HepG2 (cell line): ENCODE results near the gene SLC9A8. TPM values are rescaled to one million over a fixed set of nuclear protein-coding genes. Genes with fewer than 3 reads are reported as not detected.

ENCODE experiments used
- ATAC-seq: fragments of 200-7000 bp; cut with Tn5 transposase; 3 replicates; pipeline ENCODE4 v1.9.1; 2020; ENCODE audit warnings: mild to moderate bottlenecking, moderate library complexity
- BruUV-seq: library from RNA; stranded (reverse); fragments of 400-500 nt; replicated peaks from 2 replicates; lab custom pipeline; 2021; lab: Mats Ljungman, UMichigan
- CTCF ChIA-PET: fragments of 300-600 bp; formaldehyde crosslinking; extraction: SDS; loops from one replicate; lab custom pipeline; 2021; ENCODE audit warnings: low total read pairs, inconsistent platforms, low intra/inter-chr PET ratio; lab: Yijun Ruan, JAX
- POLR2A ChIA-PET: fragments of 350-600 bp; sonication (Branson Sonifier 250); formaldehyde crosslinking; loops from one replicate; lab custom pipeline; 2020; ENCODE audit warnings: antibody characterized with exemption, inconsistent platforms; lab: Yijun Ruan, JAX
- DNase-seq: peaks from one replicate; pipeline ENCODE4 v3.0.0-alpha.2; 2015; ENCODE audit warnings: low spot score
- FAIRE-seq: peaks from 3 replicates; lab custom pipeline; 2011; peaks lifted over from hg19 to GRCh38; lab: Jason Lieb, UNC
- H2AFZ ChIP-seq: one replicate; pipeline ENCODE4 v1.6.1; 2011; ENCODE audit warnings: low read length, inconsistent platforms
- H3K27ac ChIP-seq: fragments of 300-600 bp; 3 replicates; pipeline ENCODE4 v1.8.0; 2011; ENCODE audit warnings: mixed run types, mild to moderate bottlenecking, mixed read lengths, low read length, inconsistent platforms; ENCODE audit not compliant: insufficient read depth; ENCODE audit errors: extremely low read length
- H3K27me3 ChIP-seq, 2 experiments: fragments of 200-600 bp in 1 of 2; 2 replicates in 1 of 2; 3 replicates in 1 of 2; pipeline versions ENCODE4 v1.6.0 to v1.8.0; 2011; ENCODE audit warnings: low read length in 2 of 2, mild to moderate bottlenecking in 2 of 2, moderate library complexity in 2 of 2, inconsistent platforms in 1 of 2; ENCODE audit not compliant: insufficient read depth in 2 of 2, control insufficient read depth in 1 of 2
- H3K36me3 ChIP-seq, 2 experiments: fragments of 200-600 bp in 1 of 2; replicated peaks in 1 of 2; 2 replicates in 1 of 2; 3 replicates in 1 of 2; pipeline versions ENCODE4 v1.5.1 to v1.8.0; 2011; ENCODE audit warnings: low read length in 2 of 2, inconsistent platforms in 1 of 2; ENCODE audit not compliant: insufficient read depth in 2 of 2, control insufficient read depth in 1 of 2
- H3K4me1 ChIP-seq: 2 replicates; pipeline ENCODE4 v1.5.1; 2012; ENCODE audit warnings: low read length, inconsistent platforms; ENCODE audit not compliant: insufficient read depth
- H3K4me2 ChIP-seq: 2 replicates; pipeline ENCODE4 v1.6.0; 2011; ENCODE audit warnings: low read depth, low read length, inconsistent platforms
- H3K4me3 ChIP-seq, 3 experiments: fragments of 200-600 bp in 1 of 3; sonication (generic), shearing (Covaris generic) in 1 of 3; replicated peaks in 1 of 3; 2 replicates each; pipeline ENCODE4 v1.5.1; 2011 to 2016; ENCODE audit warnings: low read length in 3 of 3, inconsistent platforms in 2 of 3, low read depth in 2 of 3, mild to moderate bottlenecking in 2 of 3, control low read depth in 1 of 3, mixed read lengths in 1 of 3; ENCODE audit not compliant: insufficient read depth in 1 of 3
- H3K79me2 ChIP-seq: one replicate; pipeline ENCODE4 v1.6.1; 2011; ENCODE audit warnings: low read length, inconsistent platforms; ENCODE audit not compliant: insufficient read depth
- H3K9ac ChIP-seq: 2 replicates; pipeline ENCODE4 v1.6.0; 2011; ENCODE audit warnings: mild to moderate bottlenecking, low read depth, low read length, inconsistent platforms; ENCODE audit not compliant: insufficient read depth
- H3K9me3 ChIP-seq: 2 replicates; pipeline ENCODE4 v1.5.1; 2012; ENCODE audit warnings: mild to moderate bottlenecking, low read length
- H4K20me1 ChIP-seq: 2 replicates; pipeline ENCODE4 v1.6.0; 2011; ENCODE audit warnings: inconsistent platforms, mild to moderate bottlenecking, low read length, moderate library complexity; ENCODE audit not compliant: insufficient read depth
- AGO2 ChIP-seq: fragments of 200-400 bp; formaldehyde crosslinking; optimal IDR thresholded peaks from 2 replicates; pipeline ENCODE3; 2017; ENCODE audit warnings: mild to moderate bottlenecking, low read depth, low read length, moderate library complexity
- FOXK2 ChIP-seq: fragments of 450-650 bp; IDR thresholded peaks from 2 replicates; pipeline ENCODE4 v1.6.1; 2016
- ZNF747 ChIP-seq: sonication (generic); formaldehyde crosslinking; IDR thresholded peaks from 2 replicates; pipeline ENCODE4 v1.8.1; 2023; ENCODE audit warnings: missing genetic modification reagents, mild to moderate bottlenecking, borderline replicate concordance
- WGBS: methylation state at CpG from one replicate; pipeline ENCODE4 v1.1.6; 2017; ENCODE audit warnings: low lambda C conversion rate; 5-methylcytosine and 5-hydroxymethylcytosine counted together
- in situ Hi-C: cut with HindIII; loops from 2 replicates; pipeline ENCODE4 v1.10.0; 2017; ENCODE audit warnings: low pct_unique_long_range_greater_than_20kb; ENCODE audit not compliant: extremely low pct_ligation_motif_present
- intact Hi-C: fragments of 100-400 bp; cut with micrococcal nuclease; formaldehyde crosslinking; loops from one replicate; pipeline ENCODE4 v1.10.0; 2022; ENCODE audit not compliant: unreplicated experiment
- polyA plus RNA-seq, 8 experiments: library from polyadenylated mRNA; depleted of rRNA in 3 of 8; stranded (reverse) in 7 of 8; unstranded in 1 of 8; fragments of >200 nt; fragmentation: Illumina TruSeq in 4 of 8; extraction: Trizol in 4 of 8; gene quantifications; 2 replicates each; pipeline versions ENCODE4 v1.2.1 to v1.2.3, GENCODE V29; 2011 to 2016; ENCODE audit warnings: low read depth in 4 of 8, missing spikeins in 1 of 8, mixed read lengths in 1 of 8; ENCODE audit not compliant: insufficient read depth in 1 of 8
- total RNA-seq, 5 experiments: library from RNA; depleted of rRNA; stranded (reverse); fragments of >200 nt; fragmentation: Illumina TruSeq; extraction: Trizol; gene quantifications; 2 replicates each; pipeline ENCODE4 v1.2.3, GENCODE V29; 2016; ENCODE audit warnings: low read depth in 1 of 5
- TF ChIP-seq, protein P1 (sequence below): sonication (generic); formaldehyde crosslinking; IDR thresholded peaks from 2 replicates; pipeline ENCODE4 v1.5.0; 2020; ENCODE audit warnings: missing genetic modification reagents
- TF ChIP-seq, protein P2 (sequence below): sonication (generic); formaldehyde crosslinking; IDR thresholded peaks from 2 replicates; pipeline ENCODE4 v1.5.0; 2020; ENCODE audit warnings: mild to moderate bottlenecking, missing genetic modification reagents, moderate library complexity

Gene SLC9A8
- total and polyA plus RNA-seq, 2 of the 13 experiments (the other 11 are each of a cell fraction or from before 2014, with no cell fraction given) = 4.1 to 7.4 TPM

DNA sequence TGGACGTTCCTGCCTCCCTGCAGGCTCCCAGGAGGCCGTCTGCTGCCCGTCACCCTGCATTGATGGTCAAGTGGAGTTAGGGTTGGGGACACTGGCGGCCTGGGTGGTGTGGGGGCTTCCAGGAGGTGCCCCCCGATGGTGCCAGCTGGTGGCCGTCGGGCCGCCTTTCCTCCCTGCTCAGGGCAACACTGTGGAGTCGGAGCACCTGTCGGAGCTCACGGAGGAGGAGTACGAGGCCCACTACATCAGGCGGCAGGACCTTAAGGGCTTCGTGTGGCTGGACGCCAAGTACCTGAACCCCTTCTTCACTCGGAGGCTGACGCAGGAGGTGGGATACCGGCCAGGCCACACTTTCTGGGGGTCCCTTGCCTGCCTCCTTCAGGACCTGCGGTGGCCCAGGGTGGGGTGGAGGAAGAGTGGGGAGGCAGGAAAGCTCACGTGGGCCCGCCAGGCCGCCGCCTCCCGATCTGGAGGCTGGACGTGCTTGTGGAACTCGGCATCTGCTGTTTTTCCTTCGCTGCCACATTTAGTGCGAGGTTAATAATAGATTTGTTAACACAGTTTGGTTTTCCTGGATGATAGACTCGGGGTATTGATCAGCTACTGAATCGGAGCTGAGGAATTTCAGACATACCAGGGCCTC, 74.1 kb downstream of the SLC9A8 start:
- Histone ChIP-seq H3K4me3 (no peak overlapping the region), H3K27me3 (no peaks in the 10 kb centered on the region), H3K4me2 (no peak overlapping the region), H3K9me3 (no peaks in the 10 kb centered on the region), H4K20me1 (no peaks in the 10 kb centered on the region), H3K9ac (no peak overlapping the region), H3K79me2 (no peaks in the 10 kb centered on the region), H3K4me1 (peaks cover 14% of the 10 kb centered on the region), H3K36me3 (peaks cover 13 to 28% of the 10 kb centered on the region in 2 experiments), H2AFZ (no peak overlapping the region), H3K27ac (no peak overlapping the region)
- no peak for FAIRE-seq
- TF ChIP-seq AGO2 = peak; percentile 57
- no peak for TF ChIP-seq ZNF747 (CRISPR knock-in tag)
- TF ChIP-seq, protein P1, sequence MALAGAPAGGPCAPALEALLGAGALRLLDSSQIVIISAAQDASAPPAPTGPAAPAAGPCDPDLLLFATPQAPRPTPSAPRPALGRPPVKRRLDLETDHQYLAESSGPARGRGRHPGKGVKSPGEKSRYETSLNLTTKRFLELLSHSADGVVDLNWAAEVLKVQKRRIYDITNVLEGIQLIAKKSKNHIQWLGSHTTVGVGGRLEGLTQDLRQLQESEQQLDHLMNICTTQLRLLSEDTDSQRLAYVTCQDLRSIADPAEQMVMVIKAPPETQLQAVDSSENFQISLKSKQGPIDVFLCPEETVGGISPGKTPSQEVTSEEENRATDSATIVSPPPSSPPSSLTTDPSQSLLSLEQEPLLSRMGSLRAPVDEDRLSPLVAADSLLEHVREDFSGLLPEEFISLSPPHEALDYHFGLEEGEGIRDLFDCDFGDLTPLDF (CRISPR knock-in tag) = no peak
- TF ChIP-seq FOXK2 = no peak
- TF ChIP-seq, protein P2, sequence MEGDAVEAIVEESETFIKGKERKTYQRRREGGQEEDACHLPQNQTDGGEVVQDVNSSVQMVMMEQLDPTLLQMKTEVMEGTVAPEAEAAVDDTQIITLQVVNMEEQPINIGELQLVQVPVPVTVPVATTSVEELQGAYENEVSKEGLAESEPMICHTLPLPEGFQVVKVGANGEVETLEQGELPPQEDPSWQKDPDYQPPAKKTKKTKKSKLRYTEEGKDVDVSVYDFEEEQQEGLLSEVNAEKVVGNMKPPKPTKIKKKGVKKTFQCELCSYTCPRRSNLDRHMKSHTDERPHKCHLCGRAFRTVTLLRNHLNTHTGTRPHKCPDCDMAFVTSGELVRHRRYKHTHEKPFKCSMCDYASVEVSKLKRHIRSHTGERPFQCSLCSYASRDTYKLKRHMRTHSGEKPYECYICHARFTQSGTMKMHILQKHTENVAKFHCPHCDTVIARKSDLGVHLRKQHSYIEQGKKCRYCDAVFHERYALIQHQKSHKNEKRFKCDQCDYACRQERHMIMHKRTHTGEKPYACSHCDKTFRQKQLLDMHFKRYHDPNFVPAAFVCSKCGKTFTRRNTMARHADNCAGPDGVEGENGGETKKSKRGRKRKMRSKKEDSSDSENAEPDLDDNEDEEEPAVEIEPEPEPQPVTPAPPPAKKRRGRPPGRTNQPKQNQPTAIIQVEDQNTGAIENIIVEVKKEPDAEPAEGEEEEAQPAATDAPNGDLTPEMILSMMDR (CRISPR knock-in tag) = no peak
- CTCF ChIA-PET = interaction anchor here (4.3 kb wide), 1 partner anchor 277 kb away, joined by 74 read pairs; no protein-coding TSS in a partner anchor
- WGBS = 88% methylated on average over 25 of the region's 30 CpGs
- POLR2A ChIA-PET = interaction anchor here (0.8 kb wide), 2 partner anchors 9 to 27 kb away, joined by 3 read pairs; no protein-coding TSS in a partner anchor
- ATAC-seq = no peak
- in situ Hi-C loops = loop anchor here (5.0 to 25.0 kb wide), 2 partner anchors 279 to 549 kb away; no protein-coding TSS in a partner anchor
- intact Hi-C loops = no loop called here
- no TSS peak for BruUV-seq
- no peak for DNase-seq
